ENCODE measurements around the gene PGA3. TPM values are rescaled to one million over a fixed set of nuclear protein-coding genes. Genes with fewer than 3 reads are reported as not detected.
A peak's percentile ranks its signal among the peaks of the same experiment; 100 is the strongest.

Gene PGA3
- total and polyA plus RNA-seq, 2 of the 8 experiments (the other 6 are each of a cell fraction or from before 2014, with no cell fraction given), result not detected

GRCh38 chr11:61160487-61161189 lies 42.7 kb upstream of the PGA3 start:
- no peak overlapping the region for H2BK20ac ChIP-seq (ENCODE audit: low read length)
- H4K20me1 ChIP-seq (replicated peaks in 1 of 2; ENCODE audit: control insufficient read depth in 1 of 2, insufficient read depth in 2 of 2, low read length in 2 of 2), result peaks cover 0 to 4% of the 10 kb centered on the region in 2 experiments
- no peaks in the 10 kb centered on the region for H3K9me3 ChIP-seq (ENCODE audit: insufficient read depth in 2 of 2, low read depth in 1 of 2, low read length in 1 of 2)
- 0 out of 2 replicates have a peak overlapping the region, but pooled peaks have one; percentile 19 for H2AK5ac ChIP-seq (ENCODE audit: low read depth, low read length)
- peak overlapping the region; percentile 70 to 83 (median 77) for H3K4me3 ChIP-seq (ENCODE audit: extremely low read depth in 1 of 4, insufficient read depth in 2 of 4, low read depth in 3 of 4, low read length in 4 of 4)
- H3K4ac ChIP-seq (replicated peaks; ENCODE audit: insufficient read length, low read depth, low read length), result peak overlapping the region; percentile 15
- H4K91ac ChIP-seq (replicated peaks; ENCODE audit: insufficient read length, low read length), result no peak overlapping the region
- H4K8ac ChIP-seq (ENCODE audit: extremely low read depth, insufficient read depth, low read length), result peak overlapping the region; percentile 96
- H4K5ac ChIP-seq (ENCODE audit: insufficient read length, low read depth, low read length), result peak overlapping the region; percentile 17
- no peak for FAIRE-seq
- peak overlapping the region in 3 of 4 experiments; percentile 16 to 71 (median 71); a peak in 4 of 7 replicates for H3K9ac ChIP-seq (replicated peaks in 1 of 4; ENCODE audit: extremely low read depth in 1 of 4, low read depth in 3 of 4, low read length in 3 of 4)
- H3K27me3 ChIP-seq (replicated peaks in 1 of 4; ENCODE audit: control insufficient read depth in 3 of 4, extremely low read depth in 1 of 4, insufficient read depth in 3 of 4, low read length in 3 of 4), result no peaks in the 10 kb centered on the region
- H2BK15ac ChIP-seq (ENCODE audit: low read length), result peak overlapping the region; percentile 12; the same call in 1 of the 2 replicates
- H2BK120ac ChIP-seq (replicated peaks; ENCODE audit: low read depth, low read length), result no peak overlapping the region
- H3K36me3 ChIP-seq (ENCODE audit: control insufficient read depth in 2 of 4, insufficient read depth in 4 of 4, low read length in 3 of 4), result no peaks in the 10 kb centered on the region
- 0 out of 2 replicates have a peak overlapping the region, but pooled peaks have one; percentile 54 for H2AFZ ChIP-seq (ENCODE audit: low read length)
- no peaks in the 10 kb centered on the region; the same call in 1 of the 2 replicates for H3K79me1 ChIP-seq (ENCODE audit: low read depth, low read length)
- H2BK12ac ChIP-seq (ENCODE audit: low read depth, low read length), result no peak overlapping the region
- peak overlapping the region; percentile 81 to 85 for H3K4me2 ChIP-seq (ENCODE audit: insufficient read depth in 1 of 2, low read depth in 2 of 2, low read length in 2 of 2)
- H3K79me2 ChIP-seq (ENCODE audit: control insufficient read depth in 1 of 2, insufficient read depth in 2 of 2, low read length in 2 of 2), result peaks cover 2 to 43% of the 10 kb centered on the region in 2 experiments; a peak in 2 of 4 replicates
- peak overlapping the region; percentile 22; the same call in 1 of the 2 replicates for H2BK5ac ChIP-seq (ENCODE audit: low read depth, low read length)
- no peak overlapping the region for H3K56ac ChIP-seq (replicated peaks; ENCODE audit: insufficient read length, low read depth, low read length)
- no peak overlapping the region for H3K23ac ChIP-seq (ENCODE audit: insufficient read length)
- CTCF ChIA-PET (ENCODE audit: partially characterized antibody), result interaction anchor here (0.8 to 3.9 kb wide), 5 partner anchors 11 to 26 kb away, joined by 3 to 14 read pairs (median 6); no protein-coding TSS in a partner anchor
- peaks cover 6% of the 10 kb centered on the region for H3K23me2 ChIP-seq (ENCODE audit: low read depth, low read length)
- peaks cover 0 to 7% (median 2%) of the 10 kb centered on the region in 4 experiments; a peak in 3 of 7 replicates for H3K4me1 ChIP-seq (replicated peaks in 1 of 4; ENCODE audit: control insufficient read depth in 3 of 4, insufficient read depth in 4 of 4, low read length in 3 of 4)
- peak overlapping the region; percentile 25; the same call in 1 of the 2 replicates for H3K18ac ChIP-seq (ENCODE audit: extremely low read depth, low read length)
- no peak overlapping the region for H3K14ac ChIP-seq (ENCODE audit: insufficient read length)
- 38% methylated on average over 16 of the region's 25 CpGs; no CpG with 5 or more reads in 1 of the 2 experiments for WGBS, 2 experiments (ENCODE audit: extremely low coverage in 1 of 2, insufficient coverage in 1 of 2, insufficient read length in 1 of 2, insufficient replicate concordance in 2 of 2, low coverage in 1 of 2, low lambda C conversion rate in 2 of 2, missing lambda C conversion rate in 1 of 2)
- POLR2A ChIA-PET (ENCODE audit: partially characterized antibody), result interaction anchor here (0.8 to 3.1 kb wide), 5 partner anchors 9 to 69 kb away, joined by 3 to 12 read pairs (median 4); no protein-coding TSS in a partner anchor
- DNase-seq (ENCODE audit: low read depth in 1 of 2, low spot score in 2 of 2), result peak in 1 of 2 experiments; percentile 55
- H3K27ac ChIP-seq (ENCODE audit: low read depth, low read length), result peak overlapping the region; percentile 52; the same call in 1 of the 2 replicates
- TF ChIP-seq HDAC2 (IDR thresholded peaks at IDR 0.05; ENCODE audit: borderline replicate concordance in 1 of 2, low read depth in 2 of 2, low read length in 2 of 2) (peak in 1 of 2 experiments; percentile 96; a peak in 2 of 4 replicates), KDM1A (IDR thresholded peaks at IDR 0.05; ENCODE audit: borderline replicate concordance, low read length) (peak; percentile 100), SP4 (IDR thresholded peaks at IDR 0.05; ENCODE audit: low read length) (0 out of 2 replicates have a peak, but pooled peaks have one; percentile 2), CTCF (IDR thresholded peaks at IDR 0.05; ENCODE audit: control extremely low read depth in 1 of 3, insufficient read depth in 1 of 3, low read depth in 1 of 3, low read length in 3 of 3) (no peak), MAX (IDR thresholded peaks at IDR 0.05) (peak; percentile 33; the same call in 1 of the 2 replicates), FOSL1 (IDR thresholded peaks at IDR 0.05; ENCODE audit: insufficient read depth, low read depth, low read length) (no peak), CBX8 (IDR thresholded peaks at IDR 0.05; ENCODE audit: borderline replicate concordance, low read depth, low read length) (no peak)

Data from H1 (cell line).